HEK293T (cell line): ENCODE results near the gene WIPF3.

ENCODE experiments used
- CTCF ChIA-PET: fragments of 350-600 bp; formaldehyde crosslinking; extraction: SDS; loops from one replicate; lab custom pipeline; 2021; ENCODE audit warnings: antibody characterized with exemption, inconsistent platforms; lab: Yijun Ruan, JAX
- POLR2A ChIA-PET: fragments of 350-600 bp; formaldehyde crosslinking; extraction: SDS; loops from one replicate; lab custom pipeline; 2020; ENCODE audit warnings: antibody characterized with exemption, inconsistent platforms; lab: Yijun Ruan, JAX
- DNase-seq: peaks from one replicate; pipeline ENCODE4 v3.0.0; 2012; ENCODE audit warnings: mixed read lengths; ENCODE audit errors: extremely low spot score
- ARNT ChIP-seq: fragments of 450-650 bp; IDR thresholded peaks from 2 replicates; pipeline ENCODE4 v1.6.1; 2017; ENCODE audit warnings: mild to moderate bottlenecking
- BHLHE40 ChIP-seq: fragments of 450-650 bp; IDR thresholded peaks from 2 replicates; pipeline ENCODE4 v1.6.1; 2016; ENCODE audit warnings: mild to moderate bottlenecking, moderate library complexity, borderline replicate concordance
- CTBP1 ChIP-seq: fragments of 450-650 bp; IDR thresholded peaks from 2 replicates; pipeline ENCODE4 v1.6.1; 2016; ENCODE audit warnings: borderline replicate concordance
- ELF4 ChIP-seq: fragments of 450-650 bp; IDR thresholded peaks from 2 replicates; pipeline ENCODE4 v1.6.1; 2017; ENCODE audit warnings: antibody characterized with exemption
- FOXA1 ChIP-seq: fragments of 450-650 bp; IDR thresholded peaks from 2 replicates; pipeline ENCODE4 v1.6.1; 2016; ENCODE audit warnings: mild to moderate bottlenecking
- FOXK2 ChIP-seq: fragments of 450-650 bp; IDR thresholded peaks from 2 replicates; pipeline ENCODE4 v1.6.1; 2016; ENCODE audit warnings: mild to moderate bottlenecking
- FOXM1 ChIP-seq: fragments of 450-650 bp; IDR thresholded peaks from 2 replicates; pipeline ENCODE4 v1.6.1; 2017; ENCODE audit warnings: mild to moderate bottlenecking, borderline replicate concordance
- HDGF ChIP-seq: fragments of 450-650 bp; IDR thresholded peaks from 2 replicates; pipeline ENCODE4 v1.6.1; 2017; ENCODE audit warnings: antibody characterized with exemption, borderline replicate concordance
- L3MBTL2 ChIP-seq: fragments of 450-650 bp; conservative IDR thresholded peaks from 2 replicates; pipeline ENCODE4 v1.6.1; 2016; ENCODE audit warnings: mild to moderate bottlenecking
- LEF1 ChIP-seq: fragments of 450-650 bp; IDR thresholded peaks from 2 replicates; pipeline ENCODE4 v1.6.1; 2017; ENCODE audit warnings: mild to moderate bottlenecking, borderline replicate concordance
- NFRKB ChIP-seq: fragments of 450-650 bp; IDR thresholded peaks from 2 replicates; pipeline ENCODE4 v1.6.1; 2016; ENCODE audit warnings: mild to moderate bottlenecking, moderate library complexity
- SP1 ChIP-seq: fragments of 450-650 bp; IDR thresholded peaks from 2 replicates; pipeline ENCODE4 v1.6.1; 2017
- SUZ12 ChIP-seq: fragments of 450-650 bp; IDR thresholded peaks from 2 replicates; pipeline ENCODE4 v1.6.1; 2016; ENCODE audit warnings: mild to moderate bottlenecking
- TARDBP ChIP-seq: fragments of 450-650 bp; IDR thresholded peaks from 2 replicates; pipeline ENCODE4 v1.6.1; 2016
- ZNF384 ChIP-seq: fragments of 450-650 bp; IDR thresholded peaks from 2 replicates; pipeline ENCODE4 v1.6.1; 2016
- TF ChIP-seq, protein P1 (sequence below): fragments of 450-650 bp; IDR thresholded peaks from 2 replicates; pipeline ENCODE4 v1.6.1; 2016

WIPF3 gene

DNA sequence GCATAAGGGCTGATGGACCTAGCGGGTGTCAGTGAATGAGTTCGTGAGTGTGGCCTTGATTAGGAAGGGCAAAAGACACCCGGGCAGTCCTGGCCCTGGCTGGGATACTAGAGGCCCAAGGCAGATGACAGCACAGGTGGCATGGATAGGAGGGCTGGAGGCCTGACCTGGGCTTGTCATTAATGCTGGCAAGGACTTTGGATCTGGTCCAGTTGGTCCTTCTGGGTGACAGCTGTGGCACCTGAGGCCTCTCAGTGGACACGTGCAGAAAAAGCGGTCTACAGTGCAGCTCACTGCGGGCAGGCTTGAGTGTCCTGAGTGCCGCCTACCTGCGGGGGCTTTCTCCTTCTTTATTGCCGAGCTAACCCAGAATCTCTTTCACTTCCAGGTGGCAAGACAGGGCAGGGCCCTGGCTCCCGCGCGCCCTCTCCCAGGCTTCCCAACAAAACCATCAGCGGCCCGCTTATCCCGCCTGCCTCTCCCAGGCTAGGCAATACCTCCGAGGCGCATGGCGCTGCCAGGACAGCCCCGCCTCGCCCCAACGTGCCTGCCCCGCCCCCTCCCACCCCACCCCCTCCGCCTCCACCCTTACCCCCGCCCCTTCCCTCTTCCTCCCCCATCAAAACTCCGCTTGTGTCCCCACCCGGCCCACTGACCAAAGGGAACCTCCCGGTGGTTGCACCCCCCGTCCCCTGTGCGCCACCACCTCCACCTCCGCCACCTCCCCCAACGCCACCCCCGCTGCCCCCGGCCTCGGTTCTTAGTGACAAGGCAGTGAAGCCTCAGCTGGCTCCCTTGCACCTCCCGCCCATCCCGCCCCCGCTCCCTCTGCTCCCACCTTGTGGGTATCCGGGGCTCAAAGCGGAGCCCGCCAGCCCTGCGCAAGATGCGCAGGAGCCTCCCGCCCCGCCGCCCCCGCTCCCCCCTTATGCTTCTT, 77.4 kb downstream of the WIPF3 start:
- TF ChIP-seq ZNF384: no peak
- TF ChIP-seq FOXM1: no peak
- TF ChIP-seq HDGF: no peak
- no peak for TF ChIP-seq L3MBTL2
- no peak for TF ChIP-seq FOXA1
- no peak for TF ChIP-seq BHLHE40
- no peak for TF ChIP-seq ARNT
- TF ChIP-seq NFRKB: no peak
- no peak for TF ChIP-seq LEF1
- TF ChIP-seq TARDBP: no peak
- no peak for TF ChIP-seq ELF4
- TF ChIP-seq, protein P1, sequence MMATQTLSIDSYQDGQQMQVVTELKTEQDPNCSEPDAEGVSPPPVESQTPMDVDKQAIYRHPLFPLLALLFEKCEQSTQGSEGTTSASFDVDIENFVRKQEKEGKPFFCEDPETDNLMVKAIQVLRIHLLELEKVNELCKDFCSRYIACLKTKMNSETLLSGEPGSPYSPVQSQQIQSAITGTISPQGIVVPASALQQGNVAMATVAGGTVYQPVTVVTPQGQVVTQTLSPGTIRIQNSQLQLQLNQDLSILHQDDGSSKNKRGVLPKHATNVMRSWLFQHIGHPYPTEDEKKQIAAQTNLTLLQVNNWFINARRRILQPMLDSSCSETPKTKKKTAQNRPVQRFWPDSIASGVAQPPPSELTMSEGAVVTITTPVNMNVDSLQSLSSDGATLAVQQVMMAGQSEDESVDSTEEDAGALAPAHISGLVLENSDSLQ: no peak
- TF ChIP-seq CTBP1: no peak
- TF ChIP-seq SP1: no peak
- no peak for TF ChIP-seq FOXK2
- ChIA-PET CTCF (no interaction called here), POLR2A (no interaction called here)
- no peak for DNase-seq

DNA sequence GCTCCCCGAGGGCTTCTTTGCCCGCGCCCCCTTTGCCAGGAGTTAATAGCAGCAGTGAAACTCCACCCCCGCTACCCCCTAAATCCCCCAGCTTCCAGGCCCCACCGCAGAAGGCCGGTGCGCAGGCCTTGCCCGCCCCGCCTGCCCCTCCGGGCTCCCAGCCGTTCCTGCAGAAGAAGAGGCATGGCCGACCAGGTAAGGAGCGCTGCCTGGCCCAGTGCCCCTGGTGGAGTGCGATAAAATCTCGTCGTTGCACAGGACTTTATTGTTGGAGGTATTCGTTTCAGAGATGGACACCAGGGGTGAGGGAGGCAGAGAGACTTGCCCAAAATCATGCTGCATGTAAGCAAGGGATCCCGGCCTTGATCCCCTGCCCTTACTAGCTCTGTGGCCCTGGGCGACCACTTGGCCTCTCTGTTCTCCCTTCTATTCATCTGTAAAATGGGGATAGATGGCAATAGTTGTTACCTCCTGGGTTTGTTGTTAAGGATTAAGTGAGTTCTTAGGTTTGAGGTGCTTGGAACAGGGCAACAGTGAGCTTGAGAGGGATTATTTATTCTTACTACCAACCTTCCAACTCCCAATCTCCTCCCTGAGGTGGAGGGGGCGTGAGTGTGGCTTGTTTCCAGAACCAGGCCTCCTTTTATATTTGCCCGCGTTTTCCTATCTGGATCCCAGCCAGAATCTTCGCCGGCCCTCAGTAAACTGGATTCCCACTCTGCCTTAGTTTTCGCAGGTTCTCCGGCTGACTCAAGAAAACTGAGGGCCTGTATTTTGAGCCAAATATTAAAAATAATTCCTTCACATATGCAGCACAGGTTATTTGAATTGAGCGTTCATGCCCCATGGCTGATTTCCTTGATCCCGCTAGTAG, 78.3 kb downstream of the WIPF3 start:
- POLR2A ChIA-PET: no interaction called here
- TF ChIP-seq SUZ12: no peak
- TF ChIP-seq ARNT: no peak
- no peak for TF ChIP-seq FOXK2
- TF ChIP-seq L3MBTL2: no peak
- no peak for TF ChIP-seq HDGF
- TF ChIP-seq FOXM1: no peak
- TF ChIP-seq TARDBP: no peak
- no peak for TF ChIP-seq NFRKB
- no peak for TF ChIP-seq CTBP1
- no peak for TF ChIP-seq ELF4
- TF ChIP-seq BHLHE40: no peak
- no peak for TF ChIP-seq ZNF384
- no peak for TF ChIP-seq LEF1
- no peak for TF ChIP-seq SP1
- TF ChIP-seq FOXA1: no peak
- TF ChIP-seq, protein P1: no peak
- DNase-seq: no peak
- CTCF ChIA-PET: no interaction called here

DNA sequence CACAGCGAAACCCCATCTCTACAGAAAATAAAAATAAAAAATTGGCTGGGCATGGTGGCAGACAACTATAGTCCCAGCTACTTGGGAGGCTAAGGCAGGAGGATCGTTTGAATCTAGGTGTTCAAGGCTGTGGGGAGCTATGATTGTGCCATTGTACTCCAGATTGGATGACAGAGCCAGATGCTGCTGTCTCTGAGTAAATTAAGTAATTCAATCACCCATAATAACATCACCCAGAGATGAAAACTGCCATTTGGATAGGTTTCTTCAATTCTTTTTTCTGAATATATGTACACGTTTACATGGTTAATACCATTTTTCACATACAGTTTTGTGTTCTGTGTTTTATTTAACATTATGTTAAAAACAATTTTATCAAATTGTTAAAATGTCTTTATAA, 79.3 kb downstream of the WIPF3 start:
- CTCF ChIA-PET: interaction anchor here (0.7 kb wide), 1 partner anchor 330 kb away, joined by 3 read pairs; no protein-coding TSS in a partner anchor
- POLR2A ChIA-PET: no interaction called here
- TF ChIP-seq FOXK2: no peak
- TF ChIP-seq ZNF384: no peak
- no peak for TF ChIP-seq ARNT
- TF ChIP-seq FOXA1: no peak
- no peak for TF ChIP-seq NFRKB
- TF ChIP-seq SP1: no peak
- no peak for TF ChIP-seq FOXM1
- no peak for TF ChIP-seq BHLHE40
- TF ChIP-seq L3MBTL2: no peak
- TF ChIP-seq, protein P1: no peak
- no peak for TF ChIP-seq LEF1
- no peak for TF ChIP-seq ELF4
- TF ChIP-seq SUZ12: no peak
- no peak for TF ChIP-seq HDGF
- TF ChIP-seq TARDBP: no peak
- TF ChIP-seq CTBP1: no peak
- no peak for DNase-seq

DNA sequence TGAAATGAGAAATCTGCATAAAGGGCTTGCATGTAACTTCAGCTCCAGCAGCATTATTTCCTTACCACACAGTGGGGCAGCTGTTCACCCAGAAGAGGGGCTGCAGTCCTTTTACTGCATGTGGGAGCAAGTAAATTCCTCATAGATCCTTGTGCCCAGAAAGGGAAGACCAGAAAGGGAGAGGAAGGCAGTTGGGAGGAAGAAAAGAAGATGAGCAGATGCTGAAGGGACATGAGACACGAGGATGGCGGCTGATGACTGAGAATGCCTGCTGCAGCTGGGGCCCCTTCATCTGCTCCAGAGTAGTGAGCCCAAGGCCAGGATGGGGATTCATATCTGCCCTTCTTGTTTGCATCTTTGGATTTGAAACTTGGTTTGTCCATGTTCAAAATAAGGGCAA, 80.5 kb downstream of the WIPF3 start:
- TF ChIP-seq CTBP1 (no peak), SUZ12 (no peak), ARNT (no peak), FOXM1 (no peak), BHLHE40 (no peak), LEF1 (no peak)
- no peak for DNase-seq
- CTCF ChIA-PET: interaction anchor here (0.6 kb wide), 1 partner anchor 82 kb away, joined by 3 read pairs; no protein-coding TSS in a partner anchor
- POLR2A ChIA-PET: no interaction called here

DNA sequence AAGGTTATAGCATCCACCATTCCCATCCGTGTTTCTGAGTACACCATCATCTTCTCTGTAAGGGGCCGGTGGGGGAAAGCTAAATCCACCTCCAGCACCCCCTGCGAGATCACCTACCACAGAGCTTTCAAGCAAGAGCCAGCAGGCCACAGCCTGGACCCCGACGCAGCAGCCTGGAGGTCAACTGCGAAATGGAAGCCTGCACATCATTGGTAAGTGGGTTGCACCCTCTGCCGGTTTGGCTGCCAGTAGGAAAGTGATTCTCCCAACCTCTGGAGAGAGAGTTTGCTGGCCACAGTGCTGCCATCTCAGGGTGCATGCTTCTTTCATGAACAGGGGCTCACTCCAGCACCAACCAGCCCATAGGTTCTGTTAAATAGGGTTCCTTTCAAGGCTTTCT, 81.7 kb downstream of the WIPF3 start:
- ChIA-PET POLR2A (no interaction called here), CTCF (no interaction called here)
- no peak for DNase-seq
- no peak for TF ChIP-seq CTBP1
- TF ChIP-seq ELF4: no peak
- no peak for TF ChIP-seq ARNT
- TF ChIP-seq L3MBTL2: no peak
- TF ChIP-seq BHLHE40: no peak
- TF ChIP-seq FOXA1: no peak
- no peak for TF ChIP-seq SP1
